Activated naive CD8-positive, alpha-beta T cell treated with anti-CD3 and anti-CD28 coated beads, Interleukin-2, amount 50 U/mL, for 16 hours (primary cell): ENCODE data around the gene TNRC6C.

Experiments used
- DNase-seq: peaks from one replicate; pipeline ENCODE4 v3.0.0-alpha.2; 2020; ENCODE audit warnings: low read depth, low spot score

The TNRC6C gene

GRCh38 chr17:78124836-78125137 lies 166.3 kb downstream of the TNRC6C start:
- DNase-seq, result no peak

- DNase-seq, result no peak
These were observed 166.8 kb downstream of the TNRC6C start for GRCh38 chr17:78125138-78125913.

GRCh38 chr17:78125976-78126894 lies 167.7 kb downstream of the TNRC6C start:
- DNase-seq, result no peak

- no peak for DNase-seq
These were observed 168.4 kb downstream of the TNRC6C start for GRCh38 chr17:78126895-78127238.

DNA sequence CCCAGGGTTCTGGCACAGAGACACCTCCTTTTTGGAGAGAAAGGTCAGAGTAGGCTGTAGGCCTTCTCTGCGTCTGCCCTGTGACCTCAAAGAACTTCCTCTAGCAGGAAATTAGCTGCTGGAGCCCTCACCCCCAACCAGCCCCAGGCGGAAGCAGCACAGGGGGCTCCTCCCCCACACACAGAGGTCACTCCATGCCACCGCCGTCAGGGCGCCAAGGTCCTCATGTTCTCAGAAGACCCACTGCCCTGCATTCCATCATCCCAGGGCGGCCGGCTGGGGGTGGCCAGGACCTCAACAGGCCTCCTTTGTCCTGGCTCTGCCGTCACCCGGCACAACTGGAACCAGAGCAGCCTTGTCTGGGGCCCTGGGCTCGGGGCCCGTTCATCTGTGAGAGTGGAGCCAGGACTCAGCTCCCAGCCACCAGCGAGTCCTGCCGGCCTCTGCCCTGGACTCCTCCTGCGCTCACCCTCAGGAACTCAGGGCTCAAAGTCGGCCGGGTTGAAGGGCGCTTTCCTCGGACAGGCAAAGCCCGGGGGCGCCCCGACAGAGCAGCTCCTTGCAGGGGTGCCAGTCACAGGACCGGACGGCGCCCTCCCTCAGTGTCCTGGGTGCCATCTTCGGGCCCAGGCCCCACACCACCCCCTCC lies 168.9 kb downstream of the TNRC6C start:
- no peak for DNase-seq

DNA sequence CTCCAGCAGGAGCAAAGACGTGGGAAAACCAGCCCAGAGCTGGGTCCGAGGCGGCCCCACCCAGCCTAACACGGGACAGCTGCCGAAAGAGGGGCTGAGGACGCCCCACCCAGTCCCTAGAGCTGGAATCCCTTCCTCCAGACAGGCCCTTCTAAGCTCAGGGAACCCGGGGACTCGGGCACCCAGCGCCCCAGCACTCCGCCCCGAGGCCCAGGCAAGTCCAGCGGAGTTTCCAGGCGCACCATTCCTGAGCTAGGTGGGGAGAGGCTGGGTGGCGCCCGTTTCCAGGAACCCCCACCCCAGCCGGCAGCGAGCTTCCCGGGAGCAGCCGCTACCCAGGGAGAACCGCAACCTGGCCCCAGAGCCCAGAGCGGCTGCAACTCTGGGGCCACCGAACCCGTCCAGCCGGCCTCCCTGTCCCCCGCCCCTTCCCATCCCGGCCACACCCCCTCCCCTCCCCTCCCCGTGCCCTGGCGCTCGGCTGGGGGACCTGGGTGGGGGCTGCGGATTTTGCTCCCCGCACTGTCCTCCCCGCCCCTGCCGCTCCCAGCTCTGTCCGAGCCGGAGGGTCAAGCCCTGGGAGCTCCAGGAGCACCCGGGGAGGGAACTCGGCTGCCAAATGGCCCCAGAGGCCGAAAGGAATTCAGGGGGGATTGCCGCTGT lies 169.5 kb downstream of the TNRC6C start:
- no peak for DNase-seq

- no peak for DNase-seq
These were observed 170.2 kb downstream of the TNRC6C start, which contains the start of gene TMC6 for GRCh38 chr17:78128551-78129350. Gene TMC6 (minus strand): TSS chr17:78128755. CDS start chr17:78126832, 1,923 bp downstream.

DNA sequence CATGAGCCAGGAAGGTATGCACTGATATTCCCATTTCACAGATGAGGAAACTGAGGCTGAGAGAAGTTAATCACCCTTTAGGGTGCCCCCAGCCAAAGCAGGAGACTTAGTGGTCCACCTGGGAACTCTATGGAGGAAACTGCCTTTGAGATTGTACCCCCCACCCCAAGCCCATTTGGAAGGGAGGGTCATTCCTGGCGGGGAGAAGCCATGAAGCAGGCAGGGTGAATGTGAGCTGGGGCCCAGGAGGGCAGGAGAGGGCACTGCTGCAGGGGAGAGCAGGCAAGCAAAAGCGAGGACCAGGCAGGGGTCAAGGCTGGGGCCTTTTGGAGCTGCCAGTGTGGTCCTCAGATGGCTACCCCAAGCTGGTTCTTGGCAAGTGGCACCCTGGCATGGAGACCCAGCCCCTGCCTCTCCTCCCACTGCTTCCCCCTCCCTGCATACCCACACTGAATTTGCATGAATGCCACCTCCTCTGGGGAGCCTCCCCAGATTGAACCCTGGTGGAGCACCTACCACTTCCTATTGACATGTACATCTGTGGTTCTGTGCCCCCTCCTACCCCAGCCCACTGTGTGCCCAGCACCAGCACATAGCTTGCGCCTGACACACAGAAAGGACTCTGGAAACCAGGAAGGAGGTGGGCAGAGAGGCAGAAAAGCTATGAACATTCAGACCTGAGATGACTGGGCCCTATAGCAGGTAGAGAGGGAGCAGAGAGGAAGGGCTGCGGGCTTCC lies 171.0 kb downstream of the TNRC6C start:
- no peak for DNase-seq

- DNase-seq, result no peak
These were observed 171.6 kb downstream of the TNRC6C start for GRCh38 chr17:78130090-78130436.

GRCh38 chr17:78130437-78131101 lies 172.1 kb downstream of the TNRC6C start, which contains the start of gene TMC8:
Gene TMC8 (plus strand): TSS chr17:78130771. CDS start chr17:78131589, 818 bp downstream.
- no peak for DNase-seq

- DNase-seq, result no peak
These were observed 172.9 kb downstream of the TNRC6C start for GRCh38 chr17:78131172-78132083.

- no peak for DNase-seq
These were observed 173.7 kb downstream of the TNRC6C start for GRCh38 chr17:78132084-78132676.

DNA sequence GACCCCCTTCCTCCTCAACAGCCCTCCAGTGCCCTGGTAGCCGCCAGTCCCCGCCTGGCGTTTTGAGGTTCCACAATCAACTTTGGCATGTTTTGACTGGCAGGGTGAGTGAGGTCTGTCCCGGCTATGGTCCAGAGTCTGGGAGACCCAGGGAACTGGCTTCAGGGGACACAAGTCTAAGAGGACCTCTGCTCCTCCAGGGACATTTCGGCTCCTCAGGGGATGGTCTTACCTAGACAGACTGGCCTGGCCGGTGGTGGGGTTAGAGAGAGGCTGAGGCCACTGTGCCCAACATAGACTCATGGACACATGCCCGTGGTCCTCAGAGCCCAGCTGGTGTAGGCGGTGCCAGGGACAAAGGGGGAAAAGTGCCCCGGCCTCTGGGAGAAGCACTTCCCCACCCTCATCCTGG lies 174.3 kb downstream of the TNRC6C start:
- DNase-seq, result no peak

- DNase-seq, result no peak
These were observed 174.9 kb downstream of the TNRC6C start for GRCh38 chr17:78133179-78133951.

DNA sequence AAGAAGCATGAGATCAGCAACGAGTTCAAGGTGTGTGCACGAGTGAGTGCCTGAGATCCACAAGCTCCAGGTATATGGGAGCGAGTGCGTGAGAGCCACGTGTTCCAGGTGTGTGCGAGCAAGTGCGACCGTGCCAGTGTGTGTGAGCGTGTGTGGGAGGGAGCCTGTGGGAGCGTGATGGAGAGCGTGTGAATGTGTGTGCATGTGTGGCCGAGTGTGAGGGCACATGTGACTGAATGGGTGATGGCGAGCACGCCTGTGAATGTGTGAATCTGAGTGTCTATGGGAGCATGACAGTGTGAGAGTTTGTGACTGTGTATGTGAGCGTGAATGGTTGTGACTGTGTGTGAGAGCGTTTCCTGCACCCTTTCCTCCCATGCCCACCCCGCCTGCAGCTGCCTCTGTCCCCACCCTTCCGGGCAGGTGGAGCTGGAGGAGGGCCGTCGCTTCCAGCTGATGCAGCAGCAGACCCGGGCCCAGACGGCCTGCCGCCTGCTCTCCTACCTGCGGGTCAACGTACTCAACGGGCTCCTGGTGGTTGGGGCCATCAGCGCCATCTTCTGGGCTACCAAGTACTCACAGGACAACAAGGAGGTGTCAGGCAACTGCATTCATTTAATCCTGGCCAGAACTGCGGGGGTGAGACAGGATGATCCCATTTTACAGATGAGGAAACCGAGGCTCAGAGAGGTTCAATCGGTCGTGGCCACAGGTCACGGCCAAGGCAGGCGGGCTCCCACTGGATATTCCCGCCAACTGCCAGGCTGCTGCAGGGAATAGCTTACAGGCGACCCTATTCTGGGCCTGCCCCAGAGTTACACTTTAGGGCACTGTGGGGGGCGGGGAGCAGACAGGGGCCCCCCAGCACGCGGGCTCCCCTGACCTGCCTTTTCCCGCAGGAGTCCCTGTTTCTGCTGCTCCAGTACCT lies 175.7 kb downstream of the TNRC6C start:
- no peak for DNase-seq

- no peak for DNase-seq
These were observed 176.4 kb downstream of the TNRC6C start for GRCh38 chr17:78134899-78135385.
